Cardiac muscle cell (in vitro differentiated cells and primary cell): ENCODE results near the gene BMPER. TPM values are rescaled to one million over a fixed set of nuclear protein-coding genes. Genes with fewer than 3 reads are reported as not detected.

Source experiments
- DNase-seq, 2 donors: peaks; one replicate each; pipeline versions ENCODE4 v3.0.0 to v3.0.0-alpha.2; 2010 to 2017; ENCODE audit warnings: low read depth in 1 of 2, low spot score in 1 of 2
- H3K27ac ChIP-seq: fragments of 200-600 bp; sonication (generic); 2 replicates; pipeline ENCODE4 v1.5.1; 2016
- H3K27me3 ChIP-seq: fragments of 200-600 bp; sonication (generic); 2 replicates; pipeline ENCODE4 v1.6.0; 2016; ENCODE audit warnings: control low read depth
- H3K36me3 ChIP-seq: fragments of 200-600 bp; sonication (generic); 2 replicates; pipeline ENCODE4 v1.5.1; 2016; ENCODE audit warnings: control low read depth
- H3K4me1 ChIP-seq: fragments of 200-600 bp; sonication (generic); 2 replicates; pipeline ENCODE4 v1.8.1; 2017; ENCODE audit warnings: low read depth, mild to moderate bottlenecking, mixed run types
- H3K4me3 ChIP-seq: fragments of 200-600 bp; sonication (generic); 2 replicates; pipeline ENCODE4 v1.5.1; 2016; ENCODE audit warnings: mild to moderate bottlenecking
- H3K9me3 ChIP-seq: fragments of 200-600 bp; sonication (generic); 2 replicates; pipeline ENCODE4 v1.5.1; 2017; ENCODE audit warnings: low read depth, mild to moderate bottlenecking, control low read depth
- CTCF ChIP-seq: IDR thresholded peaks from 2 replicates; pipeline ENCODE4 v1.5.1; 2012; ENCODE audit warnings: low read depth, mild to moderate bottlenecking, low read length
- polyA plus RNA-seq: library from polyadenylated mRNA; unstranded; fragments of >200 nt; fragmentation: Nextera tagmentation; extraction: Ambion mirVana; gene quantifications from 2 replicates; pipeline ENCODE4 v1.2.1, GENCODE V29; 2016
- total RNA-seq: library from RNA; depleted of rRNA; stranded (reverse); fragments of >200 nt; gene quantifications from 2 replicates; pipeline ENCODE4 v1.2.3, GENCODE V29; 2016

The BMPER gene
- total and polyA plus RNA-seq, 2 experiments from 2014 or later: 53.6 to 138 TPM

DNA sequence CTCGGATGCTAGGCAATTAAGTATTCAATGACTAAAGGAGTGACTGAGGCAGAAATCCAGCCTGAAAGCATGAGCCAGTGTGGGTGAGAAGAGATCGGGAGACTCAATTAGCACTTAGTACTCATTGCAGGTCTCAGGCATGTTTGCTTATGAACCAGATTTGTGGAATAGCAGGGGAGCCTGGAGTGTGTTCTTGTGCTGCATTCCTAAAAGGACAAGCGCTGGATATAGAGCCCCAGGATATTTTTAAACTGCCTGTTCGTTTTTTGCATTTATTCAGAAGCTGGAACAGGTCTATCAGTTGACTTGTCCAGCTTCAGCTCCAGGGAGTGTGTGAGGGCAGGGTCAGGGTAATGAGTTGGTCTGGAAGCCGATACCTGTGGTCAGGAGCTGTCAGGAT lies 120.3 kb downstream of the BMPER start:
- no peaks in the 10 kb centered on the region for H3K9me3 ChIP-seq
- peak in 1 of 2 donors; percentile 62 for DNase-seq
- H3K27ac ChIP-seq: peak overlapping the region; percentile 93
- no peak overlapping the region for H3K4me3 ChIP-seq
- no peaks in the 10 kb centered on the region for H3K27me3 ChIP-seq
- TF ChIP-seq CTCF: no peak
- H3K36me3 ChIP-seq: no peaks in the 10 kb centered on the region
- peaks cover 26% of the 10 kb centered on the region for H3K4me1 ChIP-seq

DNA sequence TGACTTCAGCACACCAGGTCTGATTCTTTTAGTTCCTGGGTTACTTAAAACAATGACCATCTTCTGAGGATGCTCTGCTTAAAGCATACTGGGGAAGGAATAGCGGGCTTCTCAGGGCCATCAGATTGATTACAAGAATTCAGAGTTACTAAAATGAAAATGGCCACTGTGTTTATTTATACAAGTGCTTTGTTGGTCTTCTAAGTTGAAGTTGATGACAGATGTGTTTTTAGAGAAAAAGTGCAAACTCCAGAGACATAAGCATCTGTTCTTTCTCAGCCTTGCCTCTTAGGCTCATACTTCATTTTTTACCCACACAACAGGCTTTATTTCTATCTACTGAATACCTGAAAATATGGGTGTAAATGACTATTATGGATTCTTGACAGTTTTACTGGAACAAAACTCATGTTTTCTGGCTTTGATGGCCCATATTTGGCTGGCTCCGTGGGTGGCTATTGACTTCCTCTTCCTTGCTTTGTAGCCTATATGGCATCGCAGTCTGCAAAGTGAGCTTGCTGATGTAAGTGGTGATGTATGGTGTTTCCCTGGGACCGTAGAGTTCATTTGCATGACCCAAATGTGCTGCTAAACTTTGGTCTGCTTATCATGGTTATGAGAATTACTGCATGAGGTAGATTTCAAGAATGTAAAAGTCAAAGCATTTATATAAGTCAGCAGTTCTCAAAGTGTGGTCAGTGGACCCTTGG lies 121.3 kb downstream of the BMPER start:
- no peak for TF ChIP-seq CTCF
- Histone ChIP-seq H3K36me3 (peaks cover 4% of the 10 kb centered on the region), H3K27ac (peak overlapping the region; percentile 93), H3K4me3 (no peak overlapping the region), H3K9me3 (no peaks in the 10 kb centered on the region), H3K4me1 (peaks cover 26% of the 10 kb centered on the region), H3K27me3 (no peaks in the 10 kb centered on the region)
- DNase-seq: no peak

- Histone ChIP-seq H3K4me1 (peaks cover 25% of the 10 kb centered on the region), H3K4me3 (no peak overlapping the region), H3K9me3 (no peaks in the 10 kb centered on the region), H3K27ac (peak overlapping the region; percentile 29), H3K36me3 (peaks cover 8% of the 10 kb centered on the region), H3K27me3 (no peaks in the 10 kb centered on the region)
- TF ChIP-seq CTCF: no peak
- no peak for DNase-seq
Measured at GRCh38 chr7:34031156-34031555, 125.8 kb downstream of the BMPER start.

- no peak for DNase-seq
- Histone ChIP-seq H3K9me3 (no peaks in the 10 kb centered on the region), H3K4me3 (no peak overlapping the region), H3K36me3 (peaks cover 8% of the 10 kb centered on the region), H3K27me3 (no peaks in the 10 kb centered on the region), H3K4me1 (peaks cover 40% of the 10 kb centered on the region), H3K27ac (peak overlapping the region; percentile 88)
- no peak for TF ChIP-seq CTCF
Measured at GRCh38 chr7:34034728-34035127, 129.4 kb downstream of the BMPER start.

DNA sequence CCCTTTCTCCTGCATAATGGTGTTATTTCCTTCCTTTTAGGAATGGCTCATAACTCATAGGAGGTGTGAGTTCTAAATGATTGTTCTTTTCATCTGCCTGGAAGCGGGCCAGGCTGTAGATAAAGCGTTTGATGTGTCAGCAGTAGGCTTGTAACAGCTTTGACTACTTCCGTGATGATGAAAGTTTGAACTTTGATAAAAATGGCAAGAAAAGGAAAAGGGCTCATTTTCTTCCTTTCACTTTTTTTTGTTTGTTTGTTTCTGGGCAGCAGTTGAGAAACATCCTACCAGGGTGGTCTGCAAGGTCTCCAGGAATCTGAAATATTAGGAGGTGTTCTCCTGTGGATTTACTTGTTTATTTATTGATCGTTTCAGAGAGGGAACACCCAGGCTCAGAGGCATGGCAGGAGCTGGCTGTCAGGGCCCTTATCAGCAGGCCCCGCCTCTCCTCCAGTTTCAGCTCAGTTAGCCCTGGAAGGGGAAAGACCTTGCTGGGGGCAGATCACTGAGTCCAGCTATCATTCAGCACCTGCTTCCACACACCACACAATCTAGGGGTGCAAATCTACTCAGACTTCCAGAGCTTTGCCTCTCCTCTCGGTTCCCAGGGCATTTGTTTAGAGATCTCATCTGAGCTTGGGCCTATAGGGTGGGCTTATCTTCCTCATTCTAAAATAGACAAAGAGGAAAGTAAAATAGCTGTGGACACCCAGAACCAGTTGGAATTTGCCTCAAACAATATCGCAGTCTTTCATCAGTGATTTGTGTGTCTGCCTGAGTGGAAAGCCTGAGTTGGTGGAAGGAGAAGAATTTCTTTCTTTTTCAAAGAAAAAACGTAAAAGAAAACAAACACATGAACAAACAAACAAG lies 130.9 kb downstream of the BMPER start:
- H3K27me3 ChIP-seq: no peaks in the 10 kb centered on the region
- H3K36me3 ChIP-seq: peaks cover 7% of the 10 kb centered on the region
- no peaks in the 10 kb centered on the region for H3K9me3 ChIP-seq
- H3K27ac ChIP-seq: peak overlapping the region; percentile 88
- H3K4me3 ChIP-seq: no peak overlapping the region
- no peak for TF ChIP-seq CTCF
- H3K4me1 ChIP-seq: peaks cover 46% of the 10 kb centered on the region
- DNase-seq: peak; percentile 70 to 77
